ENCODE results near the gene AHNAK.

DNA sequence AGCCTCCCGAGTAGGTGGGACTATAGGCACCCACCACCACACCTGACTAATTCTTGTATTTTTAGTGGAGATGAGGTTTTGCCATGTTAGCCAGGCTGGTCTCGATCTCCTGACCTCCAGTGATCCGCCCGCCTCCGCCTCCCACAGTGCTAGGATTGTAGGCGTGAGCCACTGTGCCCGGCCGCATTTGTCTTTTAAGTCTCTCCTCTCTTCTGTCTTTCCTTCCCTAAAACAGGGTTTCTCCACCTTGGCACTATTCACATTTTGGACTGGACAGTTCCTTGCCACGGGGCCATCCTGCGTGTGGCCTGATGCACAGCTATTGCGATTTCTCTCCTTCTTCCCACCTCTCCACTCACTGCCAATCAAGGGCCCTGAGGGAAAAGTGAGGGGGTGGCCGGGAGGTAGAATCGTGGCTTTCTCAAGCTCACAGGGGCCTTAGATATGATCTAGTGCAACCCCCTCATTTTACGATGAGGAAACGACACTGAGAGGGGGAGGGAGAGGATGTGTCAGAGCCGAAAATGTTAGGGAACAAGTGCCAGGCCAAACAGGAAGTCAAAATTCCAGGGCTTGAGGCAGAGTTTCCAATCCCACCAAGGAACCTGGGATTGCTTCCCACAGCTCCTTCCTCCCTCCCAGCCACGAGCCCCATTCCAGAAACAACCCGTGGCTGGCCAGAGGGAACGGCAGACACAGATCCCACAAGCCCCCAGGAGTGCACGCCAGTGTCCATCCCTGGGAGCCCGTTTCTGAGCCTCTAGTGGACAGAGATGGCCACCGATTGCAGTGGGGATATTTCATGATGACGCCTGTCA lies 106.6 kb downstream of the AHNAK start:
- TF ChIP-seq, protein P1, sequence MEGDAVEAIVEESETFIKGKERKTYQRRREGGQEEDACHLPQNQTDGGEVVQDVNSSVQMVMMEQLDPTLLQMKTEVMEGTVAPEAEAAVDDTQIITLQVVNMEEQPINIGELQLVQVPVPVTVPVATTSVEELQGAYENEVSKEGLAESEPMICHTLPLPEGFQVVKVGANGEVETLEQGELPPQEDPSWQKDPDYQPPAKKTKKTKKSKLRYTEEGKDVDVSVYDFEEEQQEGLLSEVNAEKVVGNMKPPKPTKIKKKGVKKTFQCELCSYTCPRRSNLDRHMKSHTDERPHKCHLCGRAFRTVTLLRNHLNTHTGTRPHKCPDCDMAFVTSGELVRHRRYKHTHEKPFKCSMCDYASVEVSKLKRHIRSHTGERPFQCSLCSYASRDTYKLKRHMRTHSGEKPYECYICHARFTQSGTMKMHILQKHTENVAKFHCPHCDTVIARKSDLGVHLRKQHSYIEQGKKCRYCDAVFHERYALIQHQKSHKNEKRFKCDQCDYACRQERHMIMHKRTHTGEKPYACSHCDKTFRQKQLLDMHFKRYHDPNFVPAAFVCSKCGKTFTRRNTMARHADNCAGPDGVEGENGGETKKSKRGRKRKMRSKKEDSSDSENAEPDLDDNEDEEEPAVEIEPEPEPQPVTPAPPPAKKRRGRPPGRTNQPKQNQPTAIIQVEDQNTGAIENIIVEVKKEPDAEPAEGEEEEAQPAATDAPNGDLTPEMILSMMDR (IDR thresholded peaks at IDR 0.05; ENCODE audit: low read depth, low read length, missing input control) = no peak
- TF ChIP-seq SP1 (IDR thresholded peaks at IDR 0.05) (no peak), NR2F2 (IDR thresholded peaks at IDR 0.05) (no peak), TAF1 (conservative IDR thresholded peaks at IDR 0.05) (no peak), YY1 (IDR thresholded peaks at IDR 0.05) (no peak), RAD21 (IDR thresholded peaks at IDR 0.05) (no peak), JUND (IDR thresholded peaks at IDR 0.05) (no peak)
- TF ChIP-seq, protein P2, sequence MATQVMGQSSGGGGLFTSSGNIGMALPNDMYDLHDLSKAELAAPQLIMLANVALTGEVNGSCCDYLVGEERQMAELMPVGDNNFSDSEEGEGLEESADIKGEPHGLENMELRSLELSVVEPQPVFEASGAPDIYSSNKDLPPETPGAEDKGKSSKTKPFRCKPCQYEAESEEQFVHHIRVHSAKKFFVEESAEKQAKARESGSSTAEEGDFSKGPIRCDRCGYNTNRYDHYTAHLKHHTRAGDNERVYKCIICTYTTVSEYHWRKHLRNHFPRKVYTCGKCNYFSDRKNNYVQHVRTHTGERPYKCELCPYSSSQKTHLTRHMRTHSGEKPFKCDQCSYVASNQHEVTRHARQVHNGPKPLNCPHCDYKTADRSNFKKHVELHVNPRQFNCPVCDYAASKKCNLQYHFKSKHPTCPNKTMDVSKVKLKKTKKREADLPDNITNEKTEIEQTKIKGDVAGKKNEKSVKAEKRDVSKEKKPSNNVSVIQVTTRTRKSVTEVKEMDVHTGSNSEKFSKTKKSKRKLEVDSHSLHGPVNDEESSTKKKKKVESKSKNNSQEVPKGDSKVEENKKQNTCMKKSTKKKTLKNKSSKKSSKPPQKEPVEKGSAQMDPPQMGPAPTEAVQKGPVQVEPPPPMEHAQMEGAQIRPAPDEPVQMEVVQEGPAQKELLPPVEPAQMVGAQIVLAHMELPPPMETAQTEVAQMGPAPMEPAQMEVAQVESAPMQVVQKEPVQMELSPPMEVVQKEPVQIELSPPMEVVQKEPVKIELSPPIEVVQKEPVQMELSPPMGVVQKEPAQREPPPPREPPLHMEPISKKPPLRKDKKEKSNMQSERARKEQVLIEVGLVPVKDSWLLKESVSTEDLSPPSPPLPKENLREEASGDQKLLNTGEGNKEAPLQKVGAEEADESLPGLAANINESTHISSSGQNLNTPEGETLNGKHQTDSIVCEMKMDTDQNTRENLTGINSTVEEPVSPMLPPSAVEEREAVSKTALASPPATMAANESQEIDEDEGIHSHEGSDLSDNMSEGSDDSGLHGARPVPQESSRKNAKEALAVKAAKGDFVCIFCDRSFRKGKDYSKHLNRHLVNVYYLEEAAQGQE (IDR thresholded peaks at IDR 0.05) = peak; percentile 73
